Measurements from ENCODE around the gene ATP8B1.
A peak's percentile ranks its signal among the peaks of the same experiment; 100 is the strongest.
"Not testable (repeated sequence)": the region's sequence is repeated elsewhere in the genome, so short reads cannot be mapped to it uniquely, and the experiment has no call there.

ATP8B1 gene

GRCh38 chr18:57759650-57760049 lies 43.5 kb downstream of the ATP8B1 start:
- DNase-seq = no peak

GRCh38 chr18:57755473-57756067 lies 47.5 kb downstream of the ATP8B1 start:
- no peak for DNase-seq

DNA sequence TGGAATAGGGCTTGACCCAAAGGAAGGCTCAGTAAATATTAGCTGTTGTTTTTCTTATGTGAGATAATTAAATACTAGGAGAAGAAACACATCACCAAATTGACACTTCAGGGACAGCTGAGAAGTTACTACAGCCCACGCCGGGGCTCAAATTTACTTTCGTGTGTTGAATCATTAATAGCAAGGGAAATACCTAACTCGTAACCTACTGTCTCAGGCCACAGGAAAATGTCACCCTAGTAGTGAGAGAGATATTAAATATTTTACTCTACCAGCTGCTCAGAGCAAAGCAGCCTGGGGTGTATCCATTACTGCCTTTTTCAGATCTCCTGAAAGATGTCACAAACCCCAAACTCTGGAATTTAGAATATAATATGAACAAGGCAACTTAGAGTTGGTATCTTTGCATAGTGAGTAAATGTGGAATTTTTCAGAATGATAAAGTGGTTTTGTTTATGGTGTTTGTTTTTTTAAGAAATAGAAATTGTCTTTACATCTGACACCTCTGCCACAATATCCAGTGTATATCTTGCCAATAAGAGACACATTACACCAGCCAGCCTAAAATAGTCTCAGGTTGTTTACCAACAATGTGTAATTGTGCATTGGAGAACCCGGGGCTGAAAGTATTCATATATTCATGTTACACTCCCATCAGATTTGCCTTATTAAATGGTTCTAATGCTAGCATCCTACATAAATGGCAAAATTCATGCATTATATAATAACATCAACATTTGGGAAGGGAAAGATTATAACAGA lies 48.4 kb downstream of the ATP8B1 start:
- DNase-seq = peak; percentile 26

- DNase-seq = no peak
Observed at GRCh38 chr18:57753063-57753462, 50.1 kb downstream of the ATP8B1 start.

GRCh38 chr18:57749604-57749970 lies 53.5 kb downstream of the ATP8B1 start:
- no peak for DNase-seq

- DNase-seq = peak; percentile 90
Observed at GRCh38 chr18:57748770-57749603, 54.1 kb downstream of the ATP8B1 start.

DNA sequence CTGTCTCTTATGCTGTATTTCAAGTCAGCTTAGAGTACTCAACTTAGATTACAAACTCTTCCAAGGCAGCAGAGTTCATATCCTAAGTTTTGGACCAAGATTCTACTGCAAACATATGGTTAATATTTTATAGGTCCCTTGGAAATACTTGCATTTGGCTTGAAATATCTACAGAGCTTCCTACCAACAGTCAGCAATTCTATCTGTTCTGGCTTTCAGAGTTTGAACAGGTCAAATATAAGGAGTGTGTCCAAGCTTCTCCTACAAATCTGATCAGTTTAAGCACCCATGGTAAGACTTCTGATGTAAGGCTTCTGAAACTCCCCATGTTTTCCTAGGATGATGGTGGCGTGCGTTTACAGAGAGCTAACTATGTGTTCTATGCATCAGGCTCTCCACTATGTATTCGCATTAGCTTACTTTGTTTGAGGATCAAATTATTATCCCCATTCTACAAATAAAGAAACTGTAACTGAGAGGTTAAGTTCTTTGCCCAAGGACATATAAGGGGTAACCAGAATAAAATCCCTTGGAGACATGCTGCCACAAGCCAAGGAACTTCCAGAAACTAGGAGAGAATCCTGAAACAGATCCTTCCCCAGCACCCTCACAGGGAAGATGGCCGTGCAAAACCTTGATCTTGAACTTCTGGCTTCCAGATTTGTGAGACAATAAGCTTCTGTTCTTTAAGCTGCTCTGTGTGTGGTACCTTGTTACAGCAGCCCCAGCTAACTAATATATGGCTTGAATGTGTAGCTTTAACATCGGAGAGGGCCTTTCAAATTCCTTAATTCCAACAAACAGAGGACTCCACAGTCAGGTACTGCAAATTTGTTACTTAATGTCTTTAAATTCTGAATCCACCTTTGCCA lies 55.1 kb downstream of the ATP8B1 start:
- DNase-seq = peak; percentile 75

DNA sequence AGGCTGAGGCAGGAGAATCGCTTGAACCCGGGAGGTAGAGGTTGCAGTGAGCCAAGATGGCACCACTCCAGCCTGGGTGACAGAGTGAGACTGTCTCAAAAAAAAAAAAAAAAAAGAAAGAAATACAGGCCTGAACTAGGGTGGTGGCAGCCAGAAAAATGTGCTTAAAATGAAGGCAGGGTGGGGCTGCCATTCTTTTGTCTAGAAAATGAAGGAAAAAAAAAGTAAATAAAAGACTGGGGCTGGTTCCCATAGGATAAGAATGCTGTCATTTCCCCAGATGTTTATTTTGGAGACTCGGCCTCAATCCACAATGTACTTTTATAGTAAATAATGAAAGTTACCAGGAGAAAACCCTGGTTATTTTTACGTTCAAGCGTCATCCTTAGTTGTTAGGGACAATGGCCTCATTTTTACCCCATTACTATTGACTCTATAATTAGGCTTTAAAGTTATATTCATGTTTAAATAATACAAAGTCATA lies 58.9 kb downstream of the ATP8B1 start:
- DNase-seq = peak; percentile 94

DNA sequence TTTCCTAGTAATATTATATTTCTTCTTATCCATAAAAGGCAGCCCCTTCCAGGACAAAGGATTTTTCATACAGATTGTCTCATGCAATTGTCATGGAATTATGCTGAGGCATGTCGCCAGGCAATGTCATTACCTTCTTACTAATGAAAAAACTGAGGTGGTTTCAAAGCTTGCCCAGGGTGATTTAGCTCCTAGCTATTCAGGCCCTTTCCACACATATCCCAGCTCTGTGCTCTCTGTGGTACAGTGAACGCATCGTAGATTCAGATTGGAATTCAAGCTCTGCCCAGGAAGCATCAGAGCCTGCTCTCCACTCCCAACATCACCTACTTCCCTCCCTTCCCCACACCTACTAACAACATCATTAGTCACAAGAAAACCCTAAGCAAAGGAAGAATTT lies 60.1 kb downstream of the ATP8B1 start:
- DNase-seq = no peak

GRCh38 chr18:57741273-57741672 lies 61.8 kb downstream of the ATP8B1 start:
- DNase-seq = no peak

DNA sequence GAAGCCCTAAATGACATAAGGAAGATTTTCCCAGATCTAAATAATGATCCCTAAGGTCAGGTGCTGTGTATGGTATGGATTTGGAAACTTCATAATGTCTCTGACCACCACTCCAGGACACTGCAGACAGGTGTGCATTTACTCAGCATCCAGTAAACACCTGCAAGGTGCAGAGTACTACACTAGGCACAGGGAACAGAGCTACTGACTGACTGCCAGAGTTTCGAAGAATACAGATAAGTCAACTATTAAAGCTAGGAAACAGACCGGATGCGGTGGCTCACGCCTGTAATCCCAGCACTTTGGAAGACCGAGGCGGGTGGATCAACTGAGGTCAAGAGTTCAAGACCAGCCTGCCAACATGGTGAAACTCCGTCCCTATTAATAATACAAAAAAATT lies 65.0 kb downstream of the ATP8B1 start:
- DNase-seq = no peak

DNA sequence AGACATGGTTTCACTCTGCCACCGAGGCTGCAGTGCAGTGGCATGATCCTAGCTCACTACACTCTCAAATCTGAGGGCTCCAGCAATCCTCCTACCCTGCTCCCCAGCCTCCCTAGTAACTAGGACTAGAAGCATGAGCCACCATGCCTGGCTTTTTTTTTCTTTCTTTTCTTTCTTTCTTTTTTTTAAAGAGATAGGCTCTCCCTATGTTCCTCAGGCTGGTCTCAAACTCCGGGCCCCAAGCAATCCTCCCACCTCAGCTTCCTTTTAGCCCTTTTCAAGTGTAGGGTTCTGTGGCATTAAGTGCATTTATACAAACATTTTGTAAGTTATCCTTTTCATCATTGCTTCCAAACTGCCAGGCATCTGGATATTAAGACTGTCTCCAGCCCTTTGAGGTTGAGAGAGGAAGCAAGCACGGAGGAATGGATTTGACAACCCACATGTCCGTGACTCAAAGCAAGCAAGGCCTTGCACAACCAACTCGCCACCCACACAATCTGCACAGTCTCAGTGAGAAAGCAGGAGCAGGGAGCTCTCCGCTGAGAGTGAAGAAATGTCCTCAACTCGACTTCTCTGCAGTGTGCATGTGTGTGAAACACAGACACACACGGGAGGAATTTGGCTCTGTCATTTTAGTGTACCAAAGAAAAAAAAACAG lies 65.6 kb downstream of the ATP8B1 start:
- no peak for DNase-seq

- DNase-seq = not testable (repeated sequence)
Observed at GRCh38 chr18:57735042-57735441, 68.1 kb downstream of the ATP8B1 start.

GRCh38 chr18:57733861-57734260 lies 69.3 kb downstream of the ATP8B1 start:
- no peak for DNase-seq

DNA sequence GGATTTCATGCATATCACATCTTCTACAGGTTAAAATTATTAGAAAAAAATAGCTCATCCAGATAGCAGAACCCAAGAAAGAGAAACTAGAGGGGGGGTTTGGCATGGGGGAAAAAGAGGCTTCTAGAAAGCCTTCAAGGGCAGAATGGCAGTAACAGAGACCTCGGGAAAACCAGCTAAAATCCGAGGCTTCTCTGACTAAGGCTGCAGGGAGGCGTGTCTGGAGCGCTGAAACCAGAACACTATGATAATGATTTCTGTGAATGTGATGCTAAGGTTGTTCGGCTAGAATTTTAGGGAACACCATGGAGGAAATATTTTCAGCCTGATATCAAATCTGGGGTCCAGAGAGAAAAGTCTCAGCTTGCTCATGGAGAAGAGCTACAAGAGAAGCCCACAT lies 73.0 kb downstream of the ATP8B1 start:
- DNase-seq = no peak

- no peak for DNase-seq
Observed at GRCh38 chr18:57728941-57729511, 74.1 kb downstream of the ATP8B1 start.

DNA sequence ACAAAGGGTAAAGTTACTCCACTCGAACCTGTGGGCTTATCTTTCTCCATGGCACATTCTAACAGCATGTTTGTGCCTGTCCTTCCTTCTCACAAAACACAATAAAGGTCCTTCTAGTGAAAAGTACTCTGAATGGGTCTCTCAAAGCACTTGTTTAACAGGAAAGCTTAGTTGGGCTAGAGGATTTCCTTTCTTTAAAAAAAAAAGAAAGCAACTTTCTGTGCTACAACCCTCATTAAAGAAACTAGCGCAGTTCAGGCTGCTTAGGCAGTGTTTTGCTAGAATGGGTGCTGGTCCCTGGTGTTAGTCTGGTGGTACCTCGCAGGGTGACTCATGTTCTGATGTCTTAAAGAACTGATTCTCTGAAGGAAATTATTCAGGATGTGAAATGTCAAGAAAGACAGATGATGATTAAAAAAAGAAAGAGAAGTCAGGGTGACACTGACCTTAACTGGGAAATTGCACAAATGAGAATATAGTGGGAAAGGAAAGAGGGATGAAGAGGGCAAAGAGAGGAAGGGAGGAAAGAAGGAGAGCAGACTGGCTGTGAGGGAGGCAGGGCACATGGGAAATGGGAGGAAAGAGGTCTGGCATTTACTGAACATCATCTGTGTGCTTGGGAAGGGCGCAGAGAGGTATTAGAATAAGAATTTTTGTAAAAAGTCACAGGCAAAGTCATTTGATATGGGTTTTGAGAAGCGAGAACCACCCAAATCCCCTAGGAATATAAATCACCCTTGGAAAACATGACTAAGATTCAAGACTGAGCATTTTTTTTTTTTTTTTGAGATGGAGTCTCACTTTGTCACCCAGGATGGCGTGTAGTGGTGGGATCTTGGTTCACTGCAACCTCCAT lies 74.9 kb downstream of the ATP8B1 start:
- no peak for DNase-seq

GRCh38 chr18:57719211-57719935 lies 83.7 kb downstream of the ATP8B1 start:
- not testable (repeated sequence) for DNase-seq

DNA sequence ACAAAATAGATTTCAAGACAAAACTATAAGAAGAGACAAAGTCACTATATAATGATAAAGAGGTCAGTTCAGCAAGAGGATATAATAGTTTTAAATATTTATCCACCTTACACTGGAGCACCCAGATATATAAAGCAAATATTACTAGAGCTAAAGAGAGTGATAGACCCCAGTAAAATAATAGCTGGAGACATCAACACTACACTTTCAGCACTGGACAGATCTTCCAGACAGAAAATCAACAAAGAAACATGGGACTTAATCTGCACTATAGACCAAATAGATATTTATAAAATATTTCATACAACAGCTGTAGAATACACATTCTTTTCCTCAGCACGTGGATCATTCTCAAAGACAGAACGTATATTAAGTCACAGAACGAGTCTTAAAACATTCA lies 86.6 kb downstream of the ATP8B1 start:
- DNase-seq = no peak

GRCh38 chr18:57715671-57716070 lies 87.4 kb downstream of the ATP8B1 start:
- no peak for DNase-seq
